ENCODE measurements around the gene FHL2. TPM values are rescaled to one million over a fixed set of nuclear protein-coding genes. Genes with fewer than 3 reads are reported as not detected.

Gene FHL2
- total and polyA plus RNA-seq, 2 donors (not counting 3 experiments of a cell fraction or from before 2014, with no cell fraction given) = 197 to 491 TPM

GRCh38 chr2:105393373-105394055, 5.3 kb downstream of the FHL2 start:
- Histone ChIP-seq H3K9me3 (replicated peaks; ENCODE audit: control insufficient read depth, insufficient read depth, low read length) (no peaks in the 10 kb centered on the region), H4K20me1 (replicated peaks; ENCODE audit: control insufficient read depth, extremely low read depth, insufficient read depth, low read length) (no peaks in the 10 kb centered on the region), H3K36me3 (ENCODE audit: control insufficient read depth in 2 of 2, extremely low read depth in 1 of 2, insufficient read depth in 2 of 2, low read length in 2 of 2) (peaks cover 5 to 15% of the 10 kb centered on the region in 2 experiments), H3K79me2 (ENCODE audit: control insufficient read depth, insufficient read depth, low read length) (peaks cover 88% of the 10 kb centered on the region), H2AFZ (ENCODE audit: low read depth, low read length) (no peak overlapping the region), H3K9me1 (replicated peaks; ENCODE audit: control insufficient read depth, extremely low read depth, insufficient read depth, low read length) (no peaks in the 10 kb centered on the region), H3K27ac (ENCODE audit: insufficient read depth, low read depth, low read length) (peak overlapping the region; percentile 92), H3K27me3 (ENCODE audit: control insufficient read depth in 2 of 2, insufficient read depth in 2 of 2, low read length in 2 of 2) (no peaks in the 10 kb centered on the region), H3K9ac (replicated peaks; ENCODE audit: extremely low read depth, insufficient read depth, low read length) (peak overlapping the region; percentile 100), H3K4me3 (replicated peaks in 1 of 3; ENCODE audit: insufficient read depth in 1 of 3, low read depth in 1 of 3, low read length in 3 of 3) (peak overlapping the region in 1 of 3 experiments; percentile 99), H3K4me1 (ENCODE audit: control insufficient read depth, extremely low read depth, insufficient read depth, low read length) (peaks cover 74% of the 10 kb centered on the region), H3K4me2 (ENCODE audit: insufficient read depth, low read length) (peak overlapping the region; percentile 77)
- dilution Hi-C loops (cut with MboI; ENCODE audit: extremely low pct_ligation_motif_present, low sequenced_read_pairs) = no loop called here
- intact Hi-C loops (cut with micrococcal nuclease) = loop anchor here (1.0 to 10.0 kb wide), 3 partner anchors 17 to 801 kb away; partner anchors contain the start of gene UXS1
- TF ChIP-seq FOS (IDR thresholded peaks at IDR 0.05; ENCODE audit: borderline replicate concordance, insufficient read depth, low read length) = peak; percentile 57
- TF ChIP-seq CTCF (IDR thresholded peaks at IDR 0.05; ENCODE audit: extremely low read depth in 1 of 2, insufficient read depth in 1 of 2, low read depth in 1 of 2, low read length in 2 of 2) = no peak
- peak; percentile 63 for TF ChIP-seq MYC (IDR thresholded peaks at IDR 0.05; ENCODE audit: low read depth, low read length)
- TF ChIP-seq MAX (IDR thresholded peaks at IDR 0.05; ENCODE audit: insufficient read depth, insufficient read length) = peak; percentile 35
- TF ChIP-seq JUN (IDR thresholded peaks at IDR 0.05; ENCODE audit: borderline replicate concordance, insufficient read depth, insufficient read length, low read depth) = peak; percentile 96
- TF ChIP-seq POLR2AphosphoS5 (IDR thresholded peaks at IDR 0.05; ENCODE audit: insufficient read depth, low read depth, low read length) = peak; percentile 100
- TF ChIP-seq EZH2 (IDR thresholded peaks at IDR 0.05; ENCODE audit: borderline replicate concordance, low read depth, low read length, severe bottlenecking) = no peak
- TF ChIP-seq POLR2A (IDR thresholded peaks at IDR 0.05; ENCODE audit: low read depth, low read length) = peak; percentile 96
- TF ChIP-seq GATA2 (IDR thresholded peaks at IDR 0.05; ENCODE audit: insufficient read depth, insufficient read length, low read depth, low read length) = peak; percentile 97
- BruUV-seq (replicated peaks) = no TSS peak
- FAIRE-seq (peak; percentile 95), DNase-seq (ENCODE audit: low read depth, low spot score) (peak; percentile 99)
- POLR2A ChIA-PET = interaction anchor here (0.7 to 1.8 kb wide), 7 partner anchors 9 to 65 kb away, joined by 3 to 16 read pairs (median 5); no protein-coding TSS in a partner anchor
- CTCF ChIA-PET = interaction anchor here (0.7 to 4.7 kb wide), 9 partner anchors 10 to 128 kb away, joined by 3 to 31 read pairs (median 5); no protein-coding TSS in a partner anchor

Measured in endothelial cell of umbilical vein (primary cell).